GM23338 (cell line): ENCODE data around the gene MEI1. TPM values are rescaled to one million over a fixed set of nuclear protein-coding genes. Genes with fewer than 3 reads are reported as not detected.

Experiments used
- ATAC-seq: fragments of 200-7000 bp; cut with Tn5 transposase; 3 replicates; pipeline ENCODE4 v1.9.1; 2020
- DNase-seq: peaks from one replicate; pipeline ENCODE4 v3.0.0-alpha.2; 2015; ENCODE audit warnings: low spot score
- H2AFZ ChIP-seq: fragments of 200-600 bp; sonication (generic); 2 replicates; pipeline ENCODE4 v1.8.0; 2016; ENCODE audit warnings: antibody characterized with exemption, mild to moderate bottlenecking, moderate library complexity
- H3F3A ChIP-seq: fragments of 200-600 bp; sonication (generic); replicated peaks from 2 replicates; pipeline ENCODE4 v1.8.0; 2017; ENCODE audit warnings: antibody characterized with exemption, mixed run types, low read depth
- H3K27ac ChIP-seq: fragments of 200-600 bp; sonication (generic); 2 replicates; pipeline ENCODE4 v1.6.1; 2016; ENCODE audit warnings: low read depth
- H3K27me3 ChIP-seq: fragments of 200-600 bp; sonication (generic); 2 replicates; pipeline ENCODE4 v1.8.0; 2016; ENCODE audit warnings: mild to moderate bottlenecking, mixed run types, moderate library complexity; ENCODE audit not compliant: insufficient read depth
- H3K36me3 ChIP-seq: fragments of 200-600 bp; sonication (generic); 2 replicates; pipeline ENCODE4 v1.8.0; 2016; ENCODE audit warnings: mild to moderate bottlenecking; ENCODE audit not compliant: insufficient read depth
- H3K4me1 ChIP-seq: fragments of 200-600 bp; sonication (generic); 2 replicates; pipeline ENCODE4 v1.8.0; 2016; ENCODE audit warnings: mild to moderate bottlenecking, moderate library complexity; ENCODE audit not compliant: insufficient read depth
- H3K4me2 ChIP-seq: fragments of 200-600 bp; sonication (generic); 2 replicates; pipeline ENCODE4 v1.7.1; 2017; ENCODE audit warnings: mixed run types
- H3K4me3 ChIP-seq: fragments of 200-600 bp; sonication (generic); 2 replicates; pipeline ENCODE4 v1.6.1; 2016; ENCODE audit warnings: mixed run types
- H3K79me2 ChIP-seq: fragments of 200-600 bp; sonication (generic); replicated peaks from 2 replicates; pipeline ENCODE4 v1.8.0; 2017; ENCODE audit warnings: mild to moderate bottlenecking; ENCODE audit not compliant: insufficient read depth
- H3K9me2 ChIP-seq: fragments of 200-600 bp; sonication (generic); 2 replicates; pipeline ENCODE4 v1.8.0; 2017; ENCODE audit not compliant: insufficient read depth
- H4K20me1 ChIP-seq: fragments of 200-600 bp; sonication (generic); replicated peaks from 2 replicates; pipeline ENCODE4 v1.8.0; 2017; ENCODE audit warnings: mild to moderate bottlenecking; ENCODE audit not compliant: insufficient read depth
- H3K27ac Mint-ChIP-seq: 2 replicates; pipeline ENCODE4 v1.8.0; 2020; ENCODE audit warnings: inconsistent platforms, mild to moderate bottlenecking, moderate library complexity, mixed read lengths
- H3K27me3 Mint-ChIP-seq: 3 replicates; pipeline ENCODE4 v1.8.0; 2022; ENCODE audit warnings: low read depth, mild to moderate bottlenecking, moderate library complexity, mixed read lengths, inconsistent platforms; ENCODE audit not compliant: insufficient read depth, poor library complexity
- H3K36me3 Mint-ChIP-seq: 3 replicates; pipeline ENCODE4 v1.8.0; 2021; ENCODE audit warnings: low read depth, mild to moderate bottlenecking, inconsistent platforms, moderate library complexity, mixed read lengths
- H3K4me1 Mint-ChIP-seq: 3 replicates; pipeline ENCODE4 v1.8.0; 2020; ENCODE audit warnings: mild to moderate bottlenecking, inconsistent platforms, mixed read lengths
- H3K4me3 Mint-ChIP-seq: 3 replicates; pipeline ENCODE4 v1.8.0; 2021; ENCODE audit warnings: moderate library complexity, mild to moderate bottlenecking, inconsistent platforms, mixed read lengths
- H3K9me3 Mint-ChIP-seq: 3 replicates; pipeline ENCODE4 v1.8.0; 2020; ENCODE audit warnings: moderate library complexity, mild to moderate bottlenecking, inconsistent platforms, mixed read lengths
- CREB1 ChIP-seq: fragments of 250-450 bp; sonication (Bioruptor Pico); IDR thresholded peaks from 2 replicates; pipeline ENCODE4 v1.5.0; 2020; ENCODE audit warnings: low read depth, mild to moderate bottlenecking, moderate library complexity
- ETS1 ChIP-seq: IDR thresholded peaks from 2 replicates; pipeline ENCODE4 v1.6.1; 2016; ENCODE audit warnings: antibody characterized with exemption
- EZH2 ChIP-seq: fragments of 200-600 bp; sonication (generic); IDR thresholded peaks from one replicate; pipeline ENCODE4 v1.8.0; 2017; ENCODE audit warnings: antibody characterized with exemption, mild to moderate bottlenecking, low read depth; ENCODE audit not compliant: unreplicated experiment
- EZH2phosphoT487 ChIP-seq: fragments of 200-600 bp; sonication (generic); IDR thresholded peaks from one replicate; pipeline ENCODE4 v1.8.1; 2018; ENCODE audit warnings: antibody characterized with exemption; ENCODE audit not compliant: unreplicated experiment
- JUNB ChIP-seq: IDR thresholded peaks from one replicate; pipeline ENCODE4 v1.6.1; 2016; ENCODE audit warnings: antibody characterized with exemption; ENCODE audit not compliant: unreplicated experiment
- NANOG ChIP-seq: IDR thresholded peaks from 2 replicates; pipeline ENCODE4 v1.6.1; 2016; ENCODE audit warnings: antibody characterized with exemption, borderline replicate concordance
- POLR2AphosphoS5 ChIP-seq: IDR thresholded peaks from 2 replicates; pipeline ENCODE4 v1.6.1; 2016; ENCODE audit warnings: antibody characterized with exemption, low read depth
- REST ChIP-seq: IDR thresholded peaks from one replicate; pipeline ENCODE4 v1.6.1; 2018; ENCODE audit warnings: antibody characterized with exemption; ENCODE audit not compliant: unreplicated experiment
- ZNF331 ChIP-seq: fragments of 250-450 bp; sonication (Bioruptor Pico); IDR thresholded peaks from 2 replicates; pipeline ENCODE4 v1.5.0; 2020; ENCODE audit warnings: low read depth, mild to moderate bottlenecking, moderate library complexity
- polyA plus RNA-seq: library from polyadenylated mRNA; unstranded; fragments of >200 nt; fragmentation: Nextera tagmentation; extraction: Ambion mirVana; gene quantifications from 2 replicates; pipeline ENCODE4 v1.2.1, GENCODE V29; 2016
- total RNA-seq: library from RNA; depleted of rRNA; stranded (reverse); fragments of >200 nt; shearing (Covaris generic); gene quantifications from 2 replicates; pipeline ENCODE4 v1.2.3, GENCODE V29; 2014

Gene MEI1
- total and polyA plus RNA-seq, 2 experiments from 2014 or later: 0.28 to 0.87 TPM

- TF ChIP-seq REST (no peak), NANOG (no peak), EZH2 (no peak), ETS1 (no peak), EZH2phosphoT487 (no peak), ZNF331 (CRISPR knock-in tag) (no peak), POLR2AphosphoS5 (no peak), CREB1 (CRISPR knock-in tag) (no peak)
Measured at GRCh38 chr22:41825376-41825775, 126.1 kb downstream of the MEI1 start (continued).

GRCh38 chr22:41826021-41826420 is 126.7 kb downstream of the MEI1 start:
- H3F3A ChIP-seq: no peaks in the 10 kb centered on the region
- no peaks in the 10 kb centered on the region for H3K27me3 ChIP-seq
- H3K4me2 ChIP-seq: no peak overlapping the region
- H3K27ac ChIP-seq: no peak overlapping the region
- Mint-ChIP-seq H3K4me1 (peaks cover 37% of the 10 kb centered on the region), H3K27me3 (peaks cover 17% of the 10 kb centered on the region), H3K4me3 (no peak overlapping the region), H3K27ac (no peak overlapping the region), H3K9me3 (no peaks in the 10 kb centered on the region), H3K36me3 (peaks cover 12% of the 10 kb centered on the region)
- H3K79me2 ChIP-seq: no peaks in the 10 kb centered on the region; the same call in 1 of the 2 replicates
- no peak overlapping the region for H2AFZ ChIP-seq
- H3K9me2 ChIP-seq: no peaks in the 10 kb centered on the region
- DNase-seq (no peak), ATAC-seq (no peak)
- peaks cover 10% of the 10 kb centered on the region; the same call in 1 of the 2 replicates for H4K20me1 ChIP-seq
- no peaks in the 10 kb centered on the region for H3K36me3 ChIP-seq
- H3K4me3 ChIP-seq: no peak overlapping the region
- peaks cover 11% of the 10 kb centered on the region for H3K4me1 ChIP-seq
- no peak for TF ChIP-seq NANOG
- no peak for TF ChIP-seq CREB1 (CRISPR knock-in tag)
- TF ChIP-seq JUNB: no peak
- TF ChIP-seq REST: no peak
- TF ChIP-seq EZH2phosphoT487: no peak
- TF ChIP-seq POLR2AphosphoS5: no peak
- TF ChIP-seq ETS1: no peak
- TF ChIP-seq ZNF331 (CRISPR knock-in tag): no peak
